GM12801 (cell line): ENCODE data around the gene HRH4.

Experiments
- CTCF ChIP-seq: IDR thresholded peaks from one replicate; pipeline ENCODE4 v1.5.1; 2011; ENCODE audit warnings: control low read depth; ENCODE audit not compliant: insufficient read length; ENCODE audit errors: extremely low read depth

The HRH4 gene

DNA sequence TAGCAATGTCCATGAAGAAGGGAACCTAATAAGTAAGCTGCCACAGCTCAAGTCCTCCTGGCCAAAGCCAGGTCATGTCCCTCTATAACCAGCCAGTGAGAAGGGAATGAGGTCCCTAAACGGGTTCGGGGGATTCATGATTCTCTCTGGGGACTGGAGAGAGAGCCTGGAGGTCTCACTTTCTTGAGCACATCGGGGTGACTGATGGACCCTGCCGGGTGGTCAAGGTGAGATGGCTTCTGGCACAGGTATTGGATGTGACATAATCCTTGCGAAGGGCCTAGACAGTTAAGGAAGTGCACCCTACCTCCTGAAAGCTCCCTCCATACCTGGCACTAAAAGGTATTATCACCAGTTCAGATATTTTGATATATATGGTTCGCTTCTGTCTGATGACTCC is 45.7 kb downstream of the HRH4 start:
- no peak for TF ChIP-seq CTCF

GRCh38 chr18:24509435-24509834 is 49.0 kb downstream of the HRH4 start:
- TF ChIP-seq CTCF = no peak

DNA sequence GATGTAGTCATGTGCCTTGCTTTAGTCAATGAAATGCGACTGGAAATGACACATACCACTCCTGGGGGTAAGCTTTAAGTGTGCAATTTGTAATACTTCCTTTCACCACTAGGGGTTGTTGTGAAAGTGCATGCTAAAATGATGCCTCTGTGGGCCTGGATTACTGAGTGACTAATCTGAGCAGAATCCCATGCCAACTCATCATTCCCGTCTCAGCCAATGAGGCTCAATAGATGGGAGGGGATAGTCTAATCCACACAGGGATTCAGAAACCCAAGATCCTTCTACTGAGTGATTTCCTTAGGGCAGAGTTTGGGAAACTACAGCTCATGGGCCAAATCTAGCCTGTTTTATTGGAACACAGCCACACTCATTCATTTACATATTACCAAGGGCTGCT is 54.0 kb downstream of the HRH4 start:
- no peak for TF ChIP-seq CTCF

DNA sequence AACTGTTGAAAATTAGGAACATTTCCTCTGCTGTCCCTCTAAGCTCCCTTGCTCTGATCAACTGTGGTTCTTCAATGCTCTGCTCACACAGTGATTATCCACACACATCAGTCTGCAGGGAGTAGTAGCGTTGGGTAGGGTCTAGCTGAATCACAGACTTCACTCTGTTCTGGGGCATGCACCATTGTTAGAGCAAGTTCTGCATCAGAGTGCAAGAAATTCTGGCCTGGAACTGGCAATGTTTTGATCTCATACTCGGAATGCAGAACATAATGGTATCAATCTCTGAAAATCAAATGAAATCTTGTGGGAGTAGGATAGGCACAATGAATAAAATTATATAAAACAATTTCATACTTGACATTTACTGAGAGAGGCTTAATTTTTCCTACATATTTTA is 55.3 kb downstream of the HRH4 start:
- TF ChIP-seq CTCF = no peak

DNA sequence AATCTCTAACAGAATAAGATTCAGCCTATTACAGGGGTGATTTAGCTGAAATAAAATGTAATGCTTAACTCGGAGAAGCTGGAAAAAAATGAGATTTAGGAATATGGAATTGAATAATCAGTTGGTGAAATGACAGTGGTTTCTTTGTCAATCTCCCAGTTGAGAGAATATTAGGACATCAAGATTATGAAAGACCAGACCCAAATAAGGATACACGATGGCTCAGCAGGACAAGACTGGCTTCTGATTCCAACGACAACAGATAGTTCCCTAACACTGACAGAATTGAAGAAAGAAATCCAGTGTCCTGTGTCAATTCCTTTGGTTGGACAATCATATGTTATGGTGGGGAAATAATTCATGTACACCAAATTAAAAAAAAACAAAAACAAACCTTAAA is 55.8 kb downstream of the HRH4 start:
- TF ChIP-seq CTCF = no peak

DNA sequence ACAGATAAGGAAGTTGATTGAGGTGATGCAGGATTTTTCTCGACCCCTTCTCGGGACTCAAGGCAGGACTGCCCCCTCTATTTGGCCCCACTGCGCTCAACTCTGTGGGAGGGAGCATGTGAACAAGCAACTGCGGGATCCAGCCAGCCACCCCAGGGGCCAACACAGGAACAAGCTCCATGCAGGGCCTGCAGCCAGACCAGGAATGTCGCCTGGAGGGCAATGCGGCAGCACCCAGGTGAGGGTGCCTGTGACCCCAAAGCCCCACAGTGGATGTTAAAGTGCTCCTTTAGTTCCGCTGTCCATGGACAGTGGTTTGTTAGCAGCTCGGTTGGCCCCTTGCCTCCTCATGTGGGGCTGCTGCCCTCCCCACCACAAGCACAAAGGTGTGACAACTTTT is 57.1 kb downstream of the HRH4 start:
- TF ChIP-seq CTCF = no peak

- no peak for TF ChIP-seq CTCF
These were observed 58.2 kb downstream of the HRH4 start for GRCh38 chr18:24518596-24518995.
